Adipose tissue (tissue), 3 donors: ENCODE data around the gene NCKIPSD. TPM values are rescaled to one million over a fixed set of nuclear protein-coding genes. Genes with fewer than 3 reads are reported as not detected.

Experiments
- H3K27ac ChIP-seq: one replicate; pipeline ENCODE4 v1.5.1; 2013; ENCODE audit warnings: low read depth, low read length
- WGBS, 3 donors: extraction: QIAGEN DNeasy Blood & Tissue Kit; methylation state at CpG; one replicate each; pipeline ENCODE4 v1.1.7; 2013; 5-methylcytosine and 5-hydroxymethylcytosine counted together
- polyA plus RNA-seq, 3 donors: library from polyadenylated mRNA; stranded (reverse); fragments of 200-250 nt; gene quantifications; one replicate each; pipeline ENCODE4 v1.2.3, GENCODE V29; 2013
- donor health status: healthy with polysubstance abuse.
- donor health status: Bipolar disorder and iron deficiency.
- donor health status: healthy.

The NCKIPSD gene
- polyA plus RNA-seq, 3 donors = 9.2 to 13.9 (median 13.5) TPM

DNA sequence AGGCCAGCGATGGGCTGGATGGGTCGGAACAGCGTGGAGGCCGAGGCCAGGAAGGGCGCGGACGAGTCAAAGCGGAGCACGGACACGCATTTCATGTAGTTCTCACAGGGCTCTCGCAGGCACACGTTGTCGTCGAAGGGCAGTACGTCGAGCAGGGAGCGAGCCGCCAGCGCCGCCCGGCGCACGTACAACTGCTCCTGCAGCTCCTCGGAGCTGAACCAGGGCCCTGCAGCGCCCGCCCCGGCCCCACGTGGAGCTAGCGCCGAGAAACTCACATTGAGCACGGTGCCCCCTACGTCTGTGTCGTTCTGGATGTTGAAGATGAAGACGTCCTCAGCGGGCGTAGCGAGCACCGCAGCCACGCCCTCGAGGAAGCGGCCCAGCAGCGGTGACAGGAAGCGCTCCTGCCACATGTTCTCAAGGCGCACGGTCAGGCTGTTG, 28.9 kb downstream of the NCKIPSD start:
- WGBS, 3 donors = 39 to 49% (median 49%) methylated on average over 43 to 45 of the region's 45 CpGs
- H3K27ac ChIP-seq = no peak overlapping the region

DNA sequence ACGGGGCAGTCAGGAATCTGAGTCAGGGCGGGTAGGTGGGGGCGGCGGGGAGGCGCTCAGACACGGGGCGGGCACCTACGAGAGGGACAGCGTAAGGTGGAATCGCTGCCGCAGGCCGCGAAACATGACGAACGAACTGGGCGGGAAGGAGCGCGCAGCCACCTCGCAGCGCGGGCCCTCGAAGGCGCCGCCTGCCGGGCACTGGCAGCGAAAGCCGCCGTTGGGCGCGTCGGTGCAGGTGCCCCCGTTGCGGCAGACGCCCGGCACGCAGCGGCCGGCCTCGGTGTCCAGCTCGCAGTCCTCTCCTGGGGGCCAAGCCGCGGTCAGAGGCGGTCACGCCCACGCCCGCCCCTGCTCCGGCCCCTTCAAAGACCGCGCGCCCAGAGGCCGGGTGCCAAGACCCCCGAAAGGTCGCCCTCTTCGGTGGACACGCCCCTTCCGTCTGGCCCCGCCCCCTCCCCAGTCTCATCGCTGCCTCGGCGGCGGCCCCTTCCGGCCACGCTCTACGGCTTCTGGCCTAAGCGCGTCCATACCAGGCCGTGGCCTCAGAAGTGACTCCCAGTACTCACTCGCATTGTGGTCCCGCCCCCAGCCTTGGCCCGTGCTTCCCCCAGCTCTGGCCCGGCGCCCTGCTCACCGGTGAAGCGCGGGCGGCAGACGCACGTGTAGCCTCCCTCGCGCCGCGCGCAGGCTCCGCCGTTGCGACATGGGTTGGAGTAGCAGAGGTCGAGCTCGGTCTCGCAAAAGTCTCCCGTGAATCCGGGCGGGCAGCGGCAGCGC, 29.5 kb downstream of the NCKIPSD start:
- WGBS, 3 donors = 2 to 4% (median 4%) methylated on average over 75 to 94 of the region's 94 CpGs
- H3K27ac ChIP-seq = no peak overlapping the region

DNA sequence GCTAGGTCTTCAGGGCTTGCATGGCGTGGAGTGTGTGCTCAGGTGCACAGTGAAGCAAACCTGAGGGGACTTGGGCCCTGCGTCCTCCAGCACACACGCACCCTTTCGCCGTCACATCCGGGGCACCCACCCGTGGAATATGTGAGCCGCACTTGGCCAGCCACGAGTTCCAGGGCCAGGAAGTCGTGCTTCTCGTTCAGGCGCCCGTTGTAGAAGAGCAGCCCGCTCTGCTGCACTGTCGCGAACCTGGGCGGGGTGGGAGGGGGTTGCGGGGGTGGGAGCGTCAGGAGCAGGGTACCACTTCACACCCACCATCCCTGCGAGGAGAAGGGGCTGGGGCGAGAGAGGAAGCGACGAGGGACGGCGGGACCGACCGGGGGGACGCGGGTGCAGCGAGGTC, 30.1 kb downstream of the NCKIPSD start:
- H3K27ac ChIP-seq = no peak overlapping the region
- 12 to 14% (median 12%) methylated on average over 30 of the region's 30 CpGs for WGBS, 3 donors

DNA sequence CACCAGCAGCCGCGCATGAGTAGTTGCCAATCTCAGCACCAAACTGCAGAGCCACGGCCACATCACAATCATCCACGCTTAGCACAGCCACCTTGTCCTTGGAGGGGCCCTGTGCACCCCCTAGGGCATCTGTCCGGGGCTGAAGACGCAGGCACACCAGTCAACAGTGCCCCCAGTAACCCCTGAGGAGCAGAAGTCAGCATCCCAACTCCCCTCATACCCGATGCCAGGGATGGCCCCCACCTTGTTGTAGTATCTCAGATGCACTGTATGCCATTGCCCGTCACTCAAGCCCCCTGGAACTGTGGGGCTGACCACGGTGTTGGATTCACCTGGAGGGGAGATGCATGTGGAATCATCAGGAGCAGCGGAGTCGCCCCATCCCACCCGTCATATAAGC, 30.7 kb downstream of the NCKIPSD start:
- WGBS, 3 donors = 90 to 94% (median 93%) methylated on average over 12 of the region's 12 CpGs
- H3K27ac ChIP-seq = no peak overlapping the region

DNA sequence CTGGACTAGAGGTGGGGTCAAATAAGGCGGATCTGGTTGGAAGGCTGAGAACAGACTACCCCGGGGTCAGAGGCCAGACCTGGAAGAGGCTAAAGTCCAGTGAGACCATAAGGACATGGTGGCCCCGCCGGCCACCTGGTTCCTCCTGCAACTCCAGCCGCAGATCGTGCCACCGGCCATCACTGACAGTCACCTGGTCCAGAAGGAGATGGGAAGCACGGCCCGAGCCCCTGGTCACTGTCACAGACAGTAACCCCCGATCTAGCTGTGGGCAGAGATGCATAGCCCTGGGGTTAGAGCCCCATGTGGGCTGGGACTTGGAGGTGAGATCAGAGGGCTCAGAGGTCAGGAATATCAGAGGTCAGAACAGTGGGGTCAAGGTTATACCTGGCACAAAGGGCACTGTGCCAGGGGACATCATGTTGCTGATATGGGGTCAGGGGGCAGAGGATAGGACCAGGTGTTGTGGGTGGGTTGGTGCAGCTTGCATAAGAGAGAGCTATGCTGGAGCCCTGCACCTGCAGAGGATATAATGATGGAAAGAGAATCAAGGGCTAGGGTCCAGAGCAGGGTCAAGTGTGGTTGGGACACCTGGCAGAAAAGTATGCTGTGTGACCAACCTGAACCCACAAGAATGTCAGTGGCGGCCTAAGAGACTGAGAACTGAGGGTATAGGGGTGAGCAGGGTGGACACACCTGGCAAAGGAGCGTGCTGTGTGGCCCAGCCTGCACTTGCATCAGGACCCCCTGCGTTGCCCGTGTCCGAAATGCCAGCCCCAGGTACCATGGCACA, 32.6 kb downstream of the NCKIPSD start:
- WGBS, 3 donors = 92 to 97% (median 94%) methylated on average over 15 of the region's 15 CpGs

DNA sequence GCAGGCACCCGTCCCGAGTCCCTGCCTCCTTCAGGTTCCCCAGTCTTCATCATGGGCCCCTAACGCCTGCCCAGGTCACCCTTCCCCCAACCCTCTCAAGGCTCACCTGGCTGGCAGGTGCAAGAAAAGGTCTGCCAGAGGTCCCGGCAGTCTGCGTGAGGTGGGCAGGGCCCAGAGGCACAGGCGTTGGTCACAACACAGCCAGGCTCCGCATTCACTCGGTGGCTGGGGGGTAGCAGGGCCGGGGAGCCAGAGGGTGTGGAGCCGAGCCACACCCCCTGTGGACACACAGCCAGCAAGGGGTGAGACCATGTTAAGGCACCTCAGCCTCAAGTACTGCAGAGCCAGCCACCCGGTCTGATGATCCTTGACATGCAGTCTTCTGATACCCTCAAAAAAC, 33.9 kb downstream of the NCKIPSD start:
- H3K27ac ChIP-seq = no peak overlapping the region
- WGBS, 3 donors = 75 to 89% (median 80%) methylated on average over 11 of the region's 11 CpGs

More for the DNA sequence above, 32.6 kb downstream of the NCKIPSD start:
- no peak overlapping the region for H3K27ac ChIP-seq

DNA sequence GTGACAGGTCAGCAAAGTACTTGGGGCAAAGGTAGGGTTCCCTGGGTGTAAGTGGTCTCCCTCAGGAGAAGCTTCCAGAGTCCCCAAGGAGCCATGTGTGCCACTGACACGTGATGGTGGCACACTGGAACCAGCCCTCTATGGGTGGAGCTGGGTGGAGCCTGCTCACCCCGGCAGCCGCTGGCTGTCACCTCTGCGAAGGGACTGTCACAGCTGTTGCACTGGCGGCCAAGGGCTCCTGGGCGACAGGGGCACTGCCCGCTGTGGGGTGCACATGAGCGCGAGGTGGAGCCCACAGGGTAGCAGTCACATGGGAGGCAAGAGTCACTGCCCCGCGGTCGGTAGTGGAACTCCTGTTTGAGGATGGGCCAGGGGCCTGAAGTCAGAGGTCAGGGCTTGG, 35.0 kb downstream of the NCKIPSD start:
- no peak overlapping the region for H3K27ac ChIP-seq
- WGBS, 3 donors = 81 to 88% (median 87%) methylated on average over 12 of the region's 12 CpGs

DNA sequence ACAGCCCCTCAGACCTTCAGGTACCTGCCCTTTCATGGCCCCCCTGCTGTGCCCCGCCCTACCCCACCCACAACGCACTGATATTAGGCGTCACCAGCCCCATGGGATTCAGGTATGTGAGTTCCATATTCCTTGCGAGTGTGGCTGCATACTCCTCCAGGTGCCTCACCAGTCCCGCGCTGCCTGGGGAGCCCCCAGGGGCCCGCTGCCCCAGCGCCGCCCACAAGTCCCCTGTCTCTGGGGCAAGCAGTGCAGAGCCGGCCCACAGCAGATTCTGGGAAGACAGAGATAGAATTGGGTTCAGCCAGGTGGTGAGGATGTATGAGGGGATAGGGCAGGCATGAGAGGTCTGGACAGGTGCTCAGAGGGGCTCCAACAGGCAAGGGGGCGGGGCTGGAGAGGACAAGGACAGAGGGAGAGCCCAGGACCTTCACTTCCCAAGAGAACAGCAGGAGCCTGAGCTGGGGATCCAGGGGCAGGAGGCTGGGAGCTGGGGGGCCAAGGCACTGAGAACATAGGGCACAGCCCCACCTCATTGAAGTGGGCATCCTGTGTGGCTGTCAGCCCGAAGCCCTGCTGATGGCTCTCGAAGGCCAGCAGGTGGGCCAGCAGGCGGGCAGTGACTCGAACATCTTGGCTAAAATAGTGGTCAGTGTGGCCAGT, 37.4 kb downstream of the NCKIPSD start:
- WGBS, 3 donors = 90 to 93% (median 91%) methylated on average over 15 of the region's 15 CpGs
- H3K27ac ChIP-seq = no peak overlapping the region

DNA sequence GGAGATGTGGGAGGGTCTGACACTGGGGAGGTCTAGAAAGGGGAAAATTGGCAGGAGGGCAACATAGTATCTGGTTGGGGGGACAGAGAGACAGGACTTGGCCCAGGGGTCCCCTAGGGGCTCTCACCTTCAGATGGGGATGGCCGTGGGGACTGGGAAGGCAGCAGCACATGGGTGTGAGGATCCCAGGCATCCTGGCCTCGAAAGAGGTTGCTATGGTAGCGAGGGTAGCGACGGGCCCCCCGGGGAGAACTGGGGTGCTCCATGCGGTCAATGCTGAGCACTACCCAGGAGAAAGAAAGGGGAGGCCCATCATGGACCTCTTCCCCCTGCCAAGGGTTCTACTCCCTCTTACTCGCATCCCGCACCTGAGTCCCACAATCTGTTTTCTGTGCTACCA, 38.0 kb downstream of the NCKIPSD start:
- WGBS, 3 donors = 78 to 90% (median 84%) methylated on average over 8 to 9 of the region's 9 CpGs

DNA sequence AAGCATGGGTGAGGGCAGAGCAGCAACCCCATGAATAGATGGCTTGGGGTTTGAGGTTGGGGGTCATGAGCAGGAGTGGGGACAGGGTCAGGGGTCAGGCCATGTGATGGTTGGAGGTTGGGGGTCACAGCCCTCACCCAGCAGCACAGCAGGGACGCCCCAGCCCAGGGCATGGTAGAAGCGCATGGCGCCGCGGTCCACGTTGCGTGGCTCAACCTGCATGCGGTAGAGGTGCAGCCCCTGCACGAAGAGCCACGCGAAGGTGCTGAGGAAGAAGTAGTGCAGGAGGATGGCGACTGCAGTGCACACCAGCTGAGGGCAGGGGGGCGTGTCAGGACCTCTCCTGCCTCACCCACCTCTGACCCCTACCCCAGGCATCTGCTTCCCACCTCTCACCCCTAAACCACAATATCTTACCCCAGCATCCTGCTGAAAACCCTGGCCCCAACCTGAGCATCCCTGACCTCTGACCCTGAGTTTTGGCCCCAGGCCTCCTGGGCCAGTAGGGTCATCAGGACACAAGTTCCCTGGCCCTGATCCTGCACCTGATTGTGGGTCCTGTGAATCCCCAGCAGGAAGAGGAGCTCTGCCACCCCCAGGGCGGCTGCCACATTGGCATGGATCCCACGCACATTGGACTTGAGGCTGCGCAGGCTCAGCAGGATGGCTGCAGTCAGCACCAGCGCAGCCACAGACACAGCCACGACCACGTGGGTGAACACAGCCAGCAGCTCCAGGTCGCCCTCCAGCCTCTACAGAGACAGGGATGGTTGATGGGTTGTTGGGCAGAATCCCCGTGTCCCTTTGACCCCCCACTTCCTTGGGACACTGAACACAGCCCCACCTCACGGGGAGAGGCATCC, 40.6 kb downstream of the NCKIPSD start:
- no peak overlapping the region for H3K27ac ChIP-seq
- WGBS, 3 donors = 89 to 92% (median 91%) methylated on average over 21 to 22 of the region's 22 CpGs

More for the DNA sequence above, 38.0 kb downstream of the NCKIPSD start:
- H3K27ac ChIP-seq = no peak overlapping the region

DNA sequence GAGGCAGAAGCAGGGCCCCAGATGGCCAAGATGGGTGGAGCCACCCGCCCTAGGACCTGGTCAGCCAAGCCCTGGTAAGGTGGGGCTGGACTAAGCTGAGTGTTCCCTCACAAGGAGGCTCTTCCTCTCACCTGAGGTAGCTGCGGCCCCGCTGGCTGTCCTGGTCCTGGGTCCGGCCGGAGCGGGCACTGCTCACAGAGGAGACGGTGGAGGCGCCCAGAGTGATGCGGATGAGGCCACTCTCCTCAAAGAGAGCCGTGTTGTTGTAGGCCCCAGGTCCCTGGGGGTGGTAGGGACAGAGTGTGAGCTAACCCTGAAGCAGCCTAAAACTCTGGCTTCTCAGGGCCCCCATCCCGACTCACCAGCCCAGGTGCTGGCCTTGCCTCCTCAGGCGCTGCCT, 43.1 kb downstream of the NCKIPSD start:
- no peak overlapping the region for H3K27ac ChIP-seq
- WGBS, 3 donors = 91 to 92% (median 92%) methylated on average over 12 of the region's 12 CpGs

DNA sequence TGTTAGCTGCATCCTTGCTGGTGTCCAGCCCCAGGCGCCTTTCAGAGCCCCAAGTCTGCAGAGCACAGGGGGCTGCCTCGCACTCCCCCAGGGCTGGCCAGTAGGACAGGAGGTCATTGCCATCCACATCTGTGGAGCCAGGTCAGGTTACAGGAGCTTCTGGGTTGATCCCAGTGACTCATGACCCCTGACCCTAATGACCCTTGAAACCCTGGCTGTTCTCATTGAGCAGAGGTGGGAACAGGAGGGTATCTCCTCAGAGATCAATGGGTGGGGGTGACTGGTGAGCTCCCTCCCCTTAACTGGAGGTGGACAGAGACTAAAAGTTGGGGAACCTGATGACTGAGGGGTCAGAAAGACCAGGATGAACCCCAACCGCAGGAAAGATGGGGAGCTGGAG, 44.3 kb downstream of the NCKIPSD start:
- WGBS, 3 donors = 88 to 96% (median 90%) methylated on average over 3 of the region's 3 CpGs
- no peak overlapping the region for H3K27ac ChIP-seq

DNA sequence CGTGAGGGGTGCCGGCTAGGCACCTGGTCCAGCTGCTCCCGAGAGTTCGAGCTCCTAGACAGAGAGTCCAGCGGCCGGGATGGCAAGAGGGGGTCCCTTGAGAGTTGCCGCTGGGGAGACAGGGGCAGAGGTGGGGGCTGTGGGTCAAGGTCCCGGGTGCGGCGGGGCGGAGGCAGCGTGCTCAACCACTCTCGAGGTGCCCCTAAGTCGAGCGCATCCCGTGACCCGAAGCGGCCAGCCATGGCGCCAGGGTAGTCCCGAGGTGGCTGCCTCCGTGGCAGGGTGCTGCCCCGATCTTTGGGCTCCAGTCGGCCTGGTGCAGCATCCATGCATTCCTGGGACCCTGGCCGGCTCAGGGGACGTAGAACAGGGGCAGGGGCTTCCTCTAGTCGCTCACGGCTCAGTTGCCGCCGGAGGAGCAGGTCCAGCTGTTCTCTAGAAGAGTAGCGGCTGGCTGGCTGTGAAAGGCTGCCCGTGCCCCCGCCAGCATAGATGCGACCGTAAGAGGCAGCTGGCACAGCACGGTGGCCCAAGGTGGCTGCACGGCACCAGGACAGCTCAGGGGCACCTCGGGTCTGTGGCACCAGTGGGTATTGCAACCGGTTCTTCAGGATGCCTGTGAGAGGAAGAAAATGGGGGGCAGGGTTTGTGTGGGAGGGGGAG, 45.6 kb downstream of the NCKIPSD start:
- WGBS, 3 donors = 89 to 94% (median 91%) methylated on average over 35 to 38 of the region's 38 CpGs
- no peak overlapping the region for H3K27ac ChIP-seq

DNA sequence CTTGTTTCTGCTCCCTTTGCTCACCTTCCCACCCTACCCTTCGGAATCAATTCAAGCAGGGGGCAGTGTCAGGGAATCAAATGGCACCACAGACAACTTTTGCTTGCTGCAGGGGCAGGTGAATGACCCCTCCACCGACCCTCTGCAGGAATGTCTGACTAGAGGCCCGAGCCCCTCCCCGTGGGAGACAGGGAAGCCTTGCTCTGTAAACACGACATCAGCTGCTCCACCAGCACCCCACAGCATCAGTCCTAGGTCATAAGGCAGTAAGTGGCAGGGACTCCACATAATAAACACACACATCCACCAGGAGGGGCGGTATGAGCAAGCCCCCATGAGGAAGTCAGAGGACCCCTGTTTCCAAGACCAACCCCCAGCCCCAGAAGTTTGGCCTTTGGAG, 48.4 kb downstream of the NCKIPSD start:
- WGBS, 3 donors = 66 to 78% (median 72%) methylated on average over 6 of the region's 6 CpGs
- H3K27ac ChIP-seq = no peak overlapping the region

DNA sequence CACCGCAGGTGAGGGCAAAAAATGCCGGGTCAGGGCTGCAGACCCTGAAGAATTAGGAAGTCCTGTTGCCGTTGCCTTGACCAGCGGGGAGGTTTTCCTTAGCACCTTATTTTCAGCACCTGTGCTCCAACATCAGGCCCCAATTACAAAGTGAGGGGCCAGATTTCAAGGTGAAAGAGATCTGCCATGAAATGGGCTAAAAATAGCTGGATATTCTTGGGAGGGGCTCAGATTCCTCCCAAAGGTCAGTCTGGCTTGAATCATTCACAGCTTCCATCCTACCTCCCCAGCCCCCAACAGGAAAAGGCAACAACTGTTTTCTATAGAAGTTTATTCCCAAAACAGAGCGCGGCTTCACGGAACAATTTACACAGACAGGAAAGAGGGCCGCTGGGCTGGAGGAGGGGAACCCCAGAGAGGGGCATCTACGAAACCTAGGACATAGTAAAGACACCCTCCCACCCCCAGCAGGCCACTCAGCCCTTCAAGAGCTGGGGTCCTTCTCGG, 49.5 kb downstream of the NCKIPSD start:
- H3K27ac ChIP-seq = no peak overlapping the region
- 34 to 41% (median 39%) methylated on average over 10 of the region's 10 CpGs for WGBS, 3 donors

DNA sequence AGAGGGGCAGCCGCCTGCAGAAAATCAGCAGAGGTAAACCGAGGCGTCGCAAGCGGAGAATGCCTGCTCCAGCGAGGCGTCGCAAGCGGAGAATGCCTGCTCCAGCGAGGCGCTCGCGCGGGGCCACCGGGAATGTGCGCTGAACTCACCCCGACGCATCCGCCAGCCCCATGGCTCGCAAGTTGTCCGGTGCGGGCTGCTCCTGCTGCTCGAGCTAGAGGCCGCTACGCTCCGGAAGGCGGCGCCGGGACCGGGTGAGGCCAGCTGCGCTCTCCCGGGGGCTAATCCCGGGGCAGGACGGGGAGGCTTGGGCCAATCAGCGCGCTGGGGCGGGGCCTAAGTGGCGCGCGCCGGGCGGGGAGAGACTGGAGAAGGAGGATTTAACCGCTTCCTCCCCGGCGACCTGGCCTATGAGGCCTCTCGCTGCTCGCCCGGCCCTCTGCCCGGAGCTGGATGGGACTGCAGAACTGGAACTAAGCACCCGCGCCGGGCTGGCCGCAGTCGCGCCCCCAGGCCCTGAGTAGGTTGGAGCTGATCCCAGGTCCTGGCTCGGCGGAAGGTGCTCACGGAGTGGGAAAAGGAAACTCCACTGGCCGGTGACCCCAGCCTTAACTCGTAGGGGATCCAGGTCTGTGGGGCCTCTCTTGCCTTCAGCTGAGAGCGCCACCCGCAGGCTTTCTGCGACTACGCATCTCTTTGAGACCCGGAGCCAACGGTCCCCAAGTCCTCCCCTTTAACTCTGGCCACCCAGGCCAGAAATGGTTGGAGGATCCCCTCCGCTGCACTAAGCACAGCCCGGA, 50.3 kb downstream of the NCKIPSD start, which contains the start of gene SLC26A6:
Gene SLC26A6, minus strand, starts transcription at position 240 of the 800 bp plus-strand sequence. Its CDS starts 68 bp downstream, at position 172.
- no peak within 1 kb of the TSS for H3K27ac ChIP-seq
- WGBS, 3 donors = 0 to 1% (median 0%) methylated on average over 63 to 68 of the region's 68 CpGs
